SK-N-DZ (cell line): ENCODE data around the gene ARHGAP23.
"Not testable (repeated sequence)": the region's sequence is repeated elsewhere in the genome, so short reads cannot be mapped to it uniquely, and the experiment has no call there.

Source experiments
- DNase-seq: peaks from one replicate; pipeline ENCODE4 v3.0.0-alpha.2; 2015; ENCODE audit warnings: low spot score

Gene ARHGAP23

DNA sequence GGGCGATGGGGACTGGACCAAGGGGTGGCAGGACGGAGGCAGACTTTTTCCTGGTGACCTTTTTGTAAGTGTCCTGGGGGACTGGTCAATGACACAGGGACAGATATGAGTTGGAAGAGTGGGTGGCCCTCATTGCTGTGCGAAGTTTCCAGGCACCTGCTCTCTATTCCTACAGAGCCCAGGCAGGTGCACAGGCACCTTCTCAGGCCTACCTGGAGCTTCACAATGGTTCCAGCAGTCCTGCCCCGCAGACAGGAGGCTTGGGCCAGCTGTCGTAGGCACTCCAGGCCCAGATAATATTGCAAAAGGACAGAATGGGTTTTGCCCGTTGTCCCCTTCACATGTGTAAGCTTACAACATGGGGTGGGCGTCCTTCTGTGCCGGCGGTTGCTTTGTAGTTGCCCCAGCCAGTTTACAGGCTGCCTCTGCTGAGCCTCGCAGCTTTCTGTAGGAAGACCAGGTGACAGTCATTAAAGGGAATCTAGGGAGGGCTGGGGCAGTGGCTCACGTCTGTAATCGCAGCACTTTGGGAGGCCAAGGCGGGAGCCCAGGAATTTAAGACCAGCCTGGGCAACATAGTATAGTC lies 84.3 kb downstream of the ARHGAP23 start:
- no peak for DNase-seq

DNA sequence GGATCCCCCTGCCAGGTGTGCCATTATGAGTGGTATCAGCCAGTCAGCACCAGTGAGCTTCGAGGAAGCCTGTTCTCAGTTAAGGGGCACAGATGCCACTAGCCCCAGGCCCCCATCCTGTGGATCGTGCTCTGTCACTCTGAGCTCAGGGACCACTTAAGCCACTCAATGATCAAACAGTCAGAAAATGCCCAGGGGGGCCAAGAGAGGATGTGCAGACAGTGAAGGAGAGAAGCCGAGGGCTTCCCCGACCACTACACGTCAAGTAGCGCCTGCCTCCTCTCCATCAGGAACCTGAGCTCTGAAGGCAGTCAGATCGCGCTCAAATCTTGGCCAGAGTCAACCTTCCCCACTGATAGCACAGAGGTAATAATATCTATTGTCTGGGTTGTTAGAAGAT lies 98.3 kb downstream of the ARHGAP23 start:
- DNase-seq = not testable (repeated sequence)

DNA sequence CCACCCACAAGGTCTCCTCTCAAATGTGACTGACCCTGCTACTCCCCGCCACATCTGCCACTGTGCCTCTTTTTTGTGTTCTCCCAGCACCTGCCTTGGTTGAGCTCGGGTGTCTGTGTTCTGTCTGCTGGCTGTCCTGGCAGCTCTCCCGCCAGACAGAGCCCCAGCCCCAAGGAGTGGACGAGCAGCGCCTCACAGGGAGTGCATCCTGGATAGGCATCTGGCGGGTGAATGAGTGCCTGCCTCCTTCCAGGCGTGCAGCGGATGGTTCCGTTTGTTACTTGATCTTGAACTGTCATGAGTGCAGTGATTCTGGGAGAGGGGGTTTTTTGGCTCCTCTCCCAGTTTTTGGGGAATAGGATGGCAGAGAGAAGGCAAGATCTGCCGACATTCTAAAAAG lies 99.9 kb downstream of the ARHGAP23 start:
- peak; percentile 69 for DNase-seq

DNA sequence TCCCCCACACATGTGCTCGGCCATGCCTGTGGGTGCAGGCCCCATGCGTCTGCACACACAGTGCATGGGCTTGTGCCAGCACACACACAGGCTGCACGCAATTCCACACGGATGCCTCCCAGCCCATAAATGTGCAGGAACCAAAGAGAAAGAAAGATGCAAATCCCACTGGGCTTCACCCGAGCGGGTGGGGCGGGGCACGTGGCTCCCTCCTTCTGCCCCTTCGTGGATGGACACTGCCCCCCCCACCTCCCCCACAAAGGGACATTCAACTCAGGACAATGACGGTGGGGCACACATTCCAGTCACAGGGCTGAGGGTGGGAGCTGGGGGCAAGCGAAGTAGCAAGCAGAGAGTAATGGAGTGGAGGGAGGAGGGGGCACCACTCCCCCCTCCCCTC lies 102.6 kb downstream of the ARHGAP23 start:
- DNase-seq = not testable (repeated sequence)

DNA sequence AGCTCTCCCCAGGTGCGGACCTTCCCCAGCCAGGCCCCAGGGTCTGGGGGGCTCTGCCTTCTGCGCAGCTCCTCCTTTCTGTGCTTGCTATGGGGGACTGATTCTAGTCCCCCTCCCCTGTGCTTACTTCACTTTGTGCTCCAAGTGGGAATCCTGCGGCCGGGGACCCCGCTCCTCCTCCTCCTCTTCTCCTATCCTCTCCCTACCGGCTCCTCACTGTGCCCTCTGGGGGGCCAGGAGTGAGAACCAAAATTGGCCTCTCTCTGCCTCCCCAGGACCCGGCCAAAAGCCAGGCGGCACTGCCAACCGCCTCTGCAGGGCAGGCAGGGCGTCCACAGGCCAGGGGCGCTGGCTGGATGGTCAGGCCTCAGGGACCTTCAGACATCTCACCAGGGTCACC lies 103.5 kb downstream of the ARHGAP23 start:
- not testable (repeated sequence) for DNase-seq

DNA sequence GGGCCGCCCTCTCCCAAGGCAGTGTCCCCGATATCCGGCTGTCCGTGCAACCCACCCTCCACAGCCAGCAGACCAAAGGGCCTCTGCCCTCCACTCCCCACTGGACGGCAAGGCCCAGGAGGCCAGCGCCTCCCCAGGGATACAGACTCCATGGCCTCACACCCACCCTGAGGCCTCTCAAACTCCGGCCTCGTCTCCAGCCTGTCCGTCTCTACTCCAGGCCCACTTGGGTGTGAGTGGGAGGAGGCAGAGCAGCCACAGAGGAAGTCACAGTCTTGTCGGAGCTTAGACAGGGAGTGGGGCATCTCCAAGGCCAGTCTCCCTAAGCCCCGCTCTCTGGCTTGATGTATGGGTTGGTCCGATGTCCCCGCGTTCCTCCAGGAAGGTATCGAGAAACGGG lies 104.2 kb downstream of the ARHGAP23 start:
- no peak for DNase-seq

DNA sequence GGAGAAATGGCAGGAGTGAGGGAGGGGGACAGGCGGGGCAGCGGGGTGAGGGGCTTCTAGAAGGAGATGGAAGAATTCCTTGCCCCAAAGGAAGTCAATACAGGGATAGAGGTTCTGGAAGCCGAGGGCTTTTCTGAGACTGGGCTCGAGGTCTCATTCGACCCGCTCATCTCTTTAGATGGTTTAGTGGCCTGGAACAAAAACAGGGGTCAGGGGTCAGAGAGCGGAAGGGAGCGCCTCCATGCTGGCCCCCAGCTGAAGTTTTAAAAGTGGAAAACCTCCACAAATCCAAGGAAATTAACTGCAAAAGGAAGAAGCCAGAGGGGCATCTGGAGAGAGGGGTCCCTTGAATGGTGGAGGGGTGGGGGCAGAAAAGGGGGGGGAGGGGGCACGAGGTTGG lies 105.0 kb downstream of the ARHGAP23 start:
- no peak for DNase-seq

DNA sequence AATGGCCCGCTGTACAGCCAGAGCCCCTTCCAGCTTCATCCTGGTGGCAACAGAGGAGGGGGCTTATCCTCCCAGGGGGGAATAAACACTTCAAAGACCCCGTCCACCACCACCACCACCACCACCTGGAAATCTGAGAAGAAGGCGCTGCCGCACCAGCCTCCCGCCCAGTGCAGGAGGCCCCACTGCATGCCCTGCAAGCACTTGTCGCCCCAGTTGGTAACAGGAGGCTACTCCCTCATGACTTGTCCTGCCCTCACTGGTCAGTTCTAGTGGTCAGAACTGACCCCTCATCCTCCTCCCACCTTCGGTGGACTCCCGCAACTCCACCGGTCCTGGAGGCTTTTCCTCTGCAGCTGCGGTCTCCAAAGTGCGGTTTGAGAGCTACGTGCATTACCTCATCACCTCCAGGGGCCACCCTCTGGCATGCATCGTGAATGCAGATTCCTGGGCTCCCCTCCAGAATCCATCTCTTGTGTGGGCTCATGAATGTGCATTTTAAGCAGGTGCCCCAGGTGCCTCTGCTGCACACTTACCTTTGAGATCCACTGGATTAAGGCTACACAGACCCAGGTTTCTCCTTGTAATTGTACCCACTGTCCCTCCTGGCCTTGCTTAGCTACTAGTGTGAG lies 105.7 kb downstream of the ARHGAP23 start:
- DNase-seq = no peak

DNA sequence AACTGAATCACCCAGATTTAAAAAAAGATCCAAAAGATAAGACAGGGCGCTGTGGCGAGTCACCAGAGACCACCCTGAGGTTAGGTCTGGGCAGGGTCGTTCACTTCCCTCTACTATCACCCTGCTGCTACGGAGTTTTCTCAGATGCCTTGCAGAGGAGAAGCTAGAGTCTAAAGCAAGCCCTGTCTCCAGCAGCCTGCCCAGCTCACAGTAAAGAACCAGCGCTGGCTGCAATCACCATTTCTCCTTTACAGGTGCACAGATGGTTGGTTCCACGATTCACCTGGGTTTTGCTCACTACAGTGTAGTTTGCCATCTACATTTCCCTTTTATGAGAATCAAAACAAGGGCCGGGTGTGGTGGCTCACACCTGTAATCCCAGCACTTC lies 106.2 kb downstream of the ARHGAP23 start:
- no peak for DNase-seq

DNA sequence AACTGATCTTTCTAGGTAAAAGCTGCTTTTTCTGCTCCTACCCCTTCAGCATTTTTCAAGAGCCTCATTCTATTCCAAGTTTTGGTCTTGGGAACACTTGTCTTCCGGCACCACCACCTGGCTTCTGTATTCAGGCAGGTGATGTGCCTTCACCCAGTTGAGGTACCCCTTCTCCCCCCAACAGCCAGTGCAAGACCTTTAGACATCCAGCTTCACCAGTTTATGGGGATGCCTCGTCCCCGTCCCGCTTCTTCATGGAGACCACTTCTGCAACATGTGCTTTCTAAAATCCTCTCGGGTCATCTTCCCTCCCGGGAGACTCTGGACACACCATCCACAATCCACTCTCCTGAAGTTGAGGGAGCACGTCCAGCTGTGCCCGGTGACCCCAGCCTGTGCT lies 107.6 kb downstream of the ARHGAP23 start:
- no peak for DNase-seq

DNA sequence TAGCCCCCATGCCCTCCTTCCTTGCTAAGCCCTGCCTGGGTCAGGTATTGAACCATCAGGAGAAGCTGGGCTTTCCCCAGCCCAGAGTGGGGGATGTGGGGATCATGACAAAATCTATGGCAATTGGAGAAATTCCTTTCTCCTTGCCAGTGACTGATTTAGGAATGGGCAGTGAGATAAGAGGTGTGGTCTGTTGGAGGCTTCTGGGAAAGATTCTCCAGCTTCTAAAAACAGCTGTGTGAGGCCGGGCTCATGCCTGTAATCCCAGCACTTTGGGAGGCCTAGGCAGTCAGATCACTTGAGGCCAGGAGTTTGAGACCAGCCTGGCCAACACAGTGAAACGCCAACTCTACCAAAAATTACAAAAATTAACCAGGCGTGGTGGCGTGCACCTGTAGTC lies 108.4 kb downstream of the ARHGAP23 start:
- no peak for DNase-seq

DNA sequence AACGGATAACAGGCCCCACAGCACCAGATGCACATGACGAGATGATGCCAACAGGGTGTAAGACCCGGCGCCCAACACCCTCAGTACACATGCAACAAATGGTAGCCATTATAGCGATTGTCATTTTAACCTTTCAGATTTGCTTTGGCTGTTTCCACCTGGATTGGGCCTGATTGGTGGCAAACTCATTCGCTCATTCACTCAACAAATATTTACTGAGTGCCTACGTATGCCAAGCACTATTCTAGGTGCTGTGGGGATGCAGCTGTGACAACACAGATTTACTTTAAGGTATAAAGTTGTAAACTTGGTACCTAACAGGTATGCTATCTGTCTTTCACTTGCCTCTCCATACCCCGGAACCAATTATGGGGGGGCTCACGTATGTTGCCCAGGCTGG lies 110.6 kb downstream of the ARHGAP23 start:
- no peak for DNase-seq

DNA sequence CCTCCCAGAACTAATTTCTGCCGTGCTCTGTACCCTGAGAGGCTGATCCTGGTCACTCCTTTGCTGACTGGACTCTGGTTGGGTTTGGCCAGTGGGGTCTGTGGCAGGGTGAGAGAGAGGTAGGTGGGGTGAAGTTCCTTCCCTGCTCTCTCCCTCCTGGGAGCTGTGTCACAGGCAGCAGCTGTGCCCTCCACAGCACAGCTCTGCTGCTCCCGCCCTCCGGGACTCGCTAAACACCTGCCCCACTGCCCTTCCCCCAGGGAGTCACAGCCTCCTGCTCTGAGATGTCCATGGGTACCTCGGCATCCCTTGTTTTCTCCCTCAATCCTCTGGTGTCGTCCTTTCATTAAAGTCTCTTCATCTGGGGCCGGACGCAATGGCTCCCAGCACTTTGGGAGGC lies 111.1 kb downstream of the ARHGAP23 start:
- DNase-seq = no peak

DNA sequence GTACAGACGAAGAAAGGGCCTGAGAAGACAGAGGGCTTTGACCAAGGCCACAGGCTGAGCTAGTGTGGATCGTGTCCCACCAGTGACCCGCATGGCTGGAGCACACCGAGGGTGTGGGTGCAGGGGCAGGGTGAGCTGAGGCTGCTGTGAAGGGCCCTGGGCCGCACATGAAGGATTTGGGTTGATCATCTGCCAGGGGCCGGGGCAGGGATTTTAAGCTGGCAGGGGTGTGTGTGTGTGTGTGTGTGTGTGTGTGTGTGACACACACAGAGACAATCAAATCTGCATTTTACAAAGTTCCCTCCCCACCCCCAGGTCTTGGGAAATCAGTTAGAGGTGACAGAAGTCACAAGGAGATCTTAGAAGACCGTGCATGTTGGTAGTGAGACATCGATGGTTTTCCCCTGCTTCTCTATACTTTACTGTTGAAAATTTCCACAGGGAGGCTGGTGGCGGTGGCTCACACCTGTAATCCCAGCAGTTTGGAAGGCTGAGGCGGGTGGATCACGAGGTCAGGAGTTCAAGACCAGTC lies 112.3 kb downstream of the ARHGAP23 start:
- no peak for DNase-seq

DNA sequence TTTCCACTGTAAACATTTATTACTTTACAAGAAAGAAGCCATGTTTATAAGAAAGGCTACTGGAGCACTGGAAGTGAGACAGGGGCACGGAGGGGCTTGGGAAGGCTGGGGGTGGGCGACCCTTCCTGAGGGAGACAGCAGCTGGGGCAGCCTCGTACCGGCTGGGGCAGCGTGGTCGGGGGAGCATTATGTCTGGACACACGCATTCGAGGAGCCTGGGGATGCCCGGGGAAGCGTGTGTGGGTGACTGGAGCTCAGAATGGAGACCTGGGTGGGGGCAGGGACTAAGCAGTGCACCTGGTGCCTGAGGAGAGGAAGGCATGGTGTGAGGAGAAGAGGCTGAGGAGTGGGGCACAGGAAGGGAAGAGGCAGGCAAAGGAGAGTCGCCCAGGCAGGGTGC lies 113.0 kb downstream of the ARHGAP23 start:
- no peak for DNase-seq

DNA sequence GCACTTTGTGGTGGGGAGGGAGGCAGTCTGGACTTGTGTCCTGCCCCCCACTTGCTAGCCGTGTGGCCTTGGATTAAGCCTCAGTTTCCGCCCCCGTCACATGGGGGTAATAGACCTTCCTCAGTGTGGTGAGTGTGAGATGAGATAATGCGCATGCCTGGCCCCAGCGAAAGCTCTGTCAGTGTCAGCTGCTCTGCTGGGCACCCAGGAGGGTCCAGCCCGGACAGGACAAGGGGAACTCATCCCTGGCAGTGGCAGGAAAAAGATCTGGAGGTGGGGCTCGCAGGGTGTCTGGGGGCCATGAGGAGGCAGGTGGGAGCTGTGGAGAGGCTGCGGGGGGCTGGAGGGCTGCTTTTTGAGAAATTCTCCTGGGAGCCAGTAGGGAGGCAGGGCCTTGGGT lies 114.0 kb downstream of the ARHGAP23 start:
- no peak for DNase-seq

DNA sequence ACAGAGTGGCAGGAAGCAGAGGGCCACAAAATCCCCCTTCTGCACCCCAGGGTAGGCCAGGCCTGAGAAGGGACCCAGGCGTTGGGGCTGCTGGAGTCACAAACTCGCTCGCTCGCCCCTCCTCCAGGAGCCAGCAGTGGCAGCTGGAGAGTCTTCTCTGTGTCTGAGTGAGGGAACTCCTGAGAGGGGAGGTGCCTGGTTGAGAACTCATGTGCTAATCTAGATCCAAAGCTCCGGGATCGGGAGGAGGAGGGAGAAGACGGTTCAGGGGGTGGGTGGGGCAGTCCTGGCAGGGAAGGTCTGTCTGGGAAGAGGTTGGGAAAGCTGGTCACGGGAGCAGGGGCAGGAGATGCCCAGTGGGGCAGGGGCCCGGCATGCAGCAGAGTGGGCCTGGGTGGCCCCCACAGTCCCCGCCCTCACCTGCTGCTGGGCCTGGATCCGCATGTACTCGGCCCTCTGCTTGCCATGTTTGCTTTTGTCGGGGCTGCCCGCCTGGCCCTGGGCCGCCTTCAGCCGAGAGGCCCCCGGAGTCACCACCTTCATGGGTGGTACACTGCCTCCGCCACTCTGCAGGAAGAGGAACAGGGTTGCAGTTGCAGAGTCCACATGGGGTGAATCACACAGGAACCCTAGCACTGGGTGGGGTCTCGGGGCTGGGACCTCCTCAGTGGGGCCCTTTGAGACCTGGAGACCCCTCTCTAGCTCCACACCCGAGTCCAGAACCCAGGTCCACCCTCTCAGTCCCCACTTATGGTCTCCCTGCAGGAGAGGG lies 115.3 kb downstream of the ARHGAP23 start:
- no peak for DNase-seq

DNA sequence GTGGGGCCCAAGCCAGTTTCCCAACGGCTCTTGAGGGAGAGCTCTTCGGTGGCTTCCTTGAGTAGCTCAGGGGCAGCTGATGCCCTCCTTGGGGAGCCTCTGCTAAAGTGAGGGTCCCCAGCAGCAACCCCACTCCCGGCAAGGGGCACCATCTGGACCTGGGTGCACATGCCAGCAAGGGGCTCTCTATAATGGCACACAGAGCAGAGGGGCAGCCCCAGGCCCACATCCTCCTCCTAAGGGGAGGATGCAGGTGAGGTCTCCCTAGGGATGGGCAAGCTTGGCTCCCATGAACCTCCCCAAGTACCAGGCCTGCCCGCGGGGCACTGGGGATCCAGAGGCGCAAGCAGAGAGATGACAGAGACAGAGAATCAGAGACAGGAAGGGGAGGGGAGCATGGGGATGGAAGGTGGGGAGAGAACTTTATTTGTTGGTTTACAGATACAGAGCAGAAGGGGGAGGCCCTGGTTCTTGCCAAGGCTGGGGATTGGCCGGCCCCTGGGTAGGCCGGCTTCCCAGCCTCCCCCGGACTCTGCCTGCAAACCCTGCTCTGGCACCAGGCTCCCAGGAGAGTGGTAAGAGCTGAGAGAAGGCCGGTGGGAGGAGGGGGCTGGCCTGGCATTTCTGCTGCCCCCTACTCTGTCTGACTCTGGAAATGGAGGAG lies 116.0 kb downstream of the ARHGAP23 start:
- DNase-seq = no peak

DNA sequence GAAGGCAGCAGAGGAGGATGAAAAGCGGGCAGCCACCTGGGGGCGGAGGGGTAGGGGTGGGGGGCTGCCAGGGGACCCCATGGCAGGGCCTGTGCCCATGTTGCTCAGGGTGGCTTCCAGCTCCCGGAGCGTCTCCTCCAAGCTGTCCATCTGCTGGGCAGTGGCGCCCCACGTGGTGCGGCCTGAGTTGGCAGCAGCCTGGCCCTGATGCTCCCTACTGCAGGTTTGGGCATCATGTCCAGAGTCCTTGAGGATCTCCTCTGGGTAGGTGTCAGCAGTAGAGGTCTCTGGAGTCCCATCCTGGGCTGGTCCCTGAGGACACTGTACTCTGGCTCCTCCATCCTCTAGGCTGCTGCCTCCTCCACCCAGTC lies 116.6 kb downstream of the ARHGAP23 start:
- DNase-seq = no peak

DNA sequence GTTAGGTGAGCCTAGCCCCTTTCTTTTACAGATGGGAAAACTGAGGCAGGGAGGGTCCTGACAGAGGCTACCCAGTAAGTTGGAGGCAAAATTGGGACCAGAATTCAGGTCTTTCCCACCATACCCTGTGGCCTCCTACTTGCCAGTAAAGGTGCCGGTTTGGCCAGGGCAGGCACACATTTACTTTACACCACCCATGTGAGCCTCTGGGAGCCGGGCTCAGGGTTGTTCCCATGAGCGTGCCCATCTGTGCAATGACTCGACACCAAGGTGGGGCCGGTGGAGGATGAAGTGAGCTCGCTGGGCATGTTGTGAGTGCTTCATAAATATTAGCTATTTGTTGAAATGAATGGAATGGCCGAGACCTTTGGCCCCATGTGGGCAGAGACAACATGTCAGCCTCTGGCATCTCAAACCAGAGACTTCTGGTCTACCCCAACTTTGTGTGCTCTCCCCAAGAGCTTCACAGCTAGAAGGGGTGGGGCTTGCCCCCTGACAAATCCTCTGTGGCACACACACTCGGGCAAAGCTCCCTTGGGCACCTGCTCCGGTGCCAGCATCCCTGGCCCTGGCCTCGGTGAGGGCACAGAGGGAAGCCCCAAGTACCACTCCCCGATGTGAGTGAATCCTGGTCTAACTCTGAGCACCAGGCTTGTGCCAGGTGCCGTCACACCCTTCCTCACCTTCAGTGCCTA lies 117.4 kb downstream of the ARHGAP23 start:
- no peak for DNase-seq

DNA sequence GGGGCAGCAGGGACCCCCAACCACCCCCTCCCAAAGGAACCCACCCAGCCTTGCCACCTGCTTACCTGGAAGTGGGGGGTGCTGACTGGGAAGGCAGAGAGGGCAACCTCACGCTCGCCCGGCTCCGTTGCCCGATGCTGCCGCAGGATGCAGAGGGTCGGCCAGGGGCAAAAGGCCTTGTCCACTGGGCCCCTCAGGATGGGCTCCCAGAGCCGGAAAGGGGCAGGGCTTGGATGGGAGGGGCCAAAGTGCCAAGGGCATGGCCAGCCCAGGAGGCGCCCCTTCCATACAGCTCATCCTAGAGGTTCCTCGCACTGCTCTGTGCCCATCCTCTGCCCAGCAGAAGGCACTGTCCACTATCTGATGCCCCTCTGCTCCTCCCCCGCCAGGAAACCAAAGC lies 118.1 kb downstream of the ARHGAP23 start:
- no peak for DNase-seq

DNA sequence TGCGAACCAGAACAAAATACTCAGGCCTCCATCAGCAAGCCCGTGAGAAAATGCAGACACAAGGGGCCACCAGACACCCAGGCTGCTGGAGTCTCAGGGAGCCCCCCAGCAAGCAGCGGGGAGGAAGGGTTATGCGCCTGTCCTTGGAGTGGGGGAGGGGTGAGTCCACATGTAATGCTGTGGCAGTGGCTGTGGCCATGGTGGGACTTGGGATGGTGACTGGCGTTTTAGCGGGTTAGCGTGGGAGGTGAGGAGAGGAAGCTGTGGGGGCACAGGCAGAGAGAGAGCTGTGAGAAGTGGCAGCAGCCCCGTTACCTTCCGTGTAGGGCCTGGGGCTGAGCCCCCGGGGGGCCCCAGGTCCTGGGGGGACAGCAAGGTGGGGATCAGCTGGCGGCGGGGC lies 119.2 kb downstream of the ARHGAP23 start:
- no peak for DNase-seq
